Gastroesophageal sphincter (tissue), 4 donors: ENCODE data around the gene CSH2. TPM values are rescaled to one million over a fixed set of nuclear protein-coding genes. Genes with fewer than 3 reads are reported as not detected.

ENCODE experiments used
- ATAC-seq: fragments of 150-250 bp; one replicate; pipeline ENCODE4 v1.9.1; 2016; ENCODE audit warnings: mild to moderate bottlenecking, moderate library complexity
- H3K27ac ChIP-seq, 4 donors: fragments of 200-600 bp; sonication (generic) in 3 of 4; 1 replicate in 3 of 4; 2 replicates in 1 of 4; pipeline ENCODE4 v1.5.1; 2016 to 2019
- H3K27me3 ChIP-seq: fragments of 200-600 bp; sonication (generic); one replicate; pipeline ENCODE4 v1.5.1; 2019
- H3K36me3 ChIP-seq, 2 donors: fragments of 200-600 bp; sonication (generic); one replicate each; pipeline ENCODE4 v1.5.1; 2019; ENCODE audit warnings: control low read depth in 1 of 2
- H3K4me1 ChIP-seq, 3 donors: fragments of 200-600 bp; sonication (generic); 1 replicate in 2 of 3; 2 replicates in 1 of 3; pipeline ENCODE4 v1.5.1; 2016 to 2019; ENCODE audit warnings: control low read depth in 2 of 3
- H3K4me3 ChIP-seq, 2 donors: fragments of 200-600 bp; sonication (generic); one replicate each; pipeline ENCODE4 v1.5.1; 2019; ENCODE audit warnings: mild to moderate bottlenecking in 1 of 2, moderate library complexity in 1 of 2
- H3K9me3 ChIP-seq, 3 donors: fragments of 200-600 bp; sonication (generic); one replicate each; pipeline ENCODE4 v1.5.1; 2017 to 2019; ENCODE audit warnings: control low read depth in 2 of 3
- CTCF ChIP-seq, 4 experiments: fragments of 200-600 bp in 2 of 4; fragments of 450-650 bp in 2 of 4; sonication (generic) in 1 of 4; IDR thresholded peaks; one replicate each; pipeline ENCODE4 v1.5.1; 2017 to 2019; ENCODE audit warnings: antibody characterized with exemption in 4 of 4, mild to moderate bottlenecking in 2 of 4, moderate library complexity in 2 of 4
- EP300 ChIP-seq: sonication (generic); formaldehyde crosslinking; IDR thresholded peaks from one replicate; pipeline ENCODE4 v1.6.1; 2017; ENCODE audit warnings: antibody characterized with exemption, mild to moderate bottlenecking
- POLR2A ChIP-seq, 2 donors: fragments of 450-650 bp; IDR thresholded peaks; one replicate each; pipeline ENCODE4 v1.6.1; 2017; ENCODE audit warnings: antibody characterized with exemption in 2 of 2, mild to moderate bottlenecking in 2 of 2, moderate library complexity in 1 of 2
- POLR2AphosphoS5 ChIP-seq: sonication (generic); formaldehyde crosslinking; IDR thresholded peaks from one replicate; pipeline ENCODE4 v1.6.1; 2017; ENCODE audit warnings: antibody characterized with exemption
- WGBS, 2 donors: methylation state at CpG; one replicate each; pipeline ENCODE4 v1.1.5; 2018; ENCODE audit warnings: low coverage in 1 of 2; 5-methylcytosine and 5-hydroxymethylcytosine counted together
- small RNA-seq, 4 donors: library from RNA; depleted of rRNA; stranded (forward); fragments of <200 nt; gene quantifications; one replicate each; pipeline ENCODE3, GENCODE V24; 2016
- total RNA-seq, 4 donors: library from RNA; depleted of rRNA; stranded (reverse); fragments of >200 nt; gene quantifications; one replicate each; pipeline ENCODE4 v1.1.0, GENCODE V29; 2016

CSH2 gene
- total RNA-seq, 4 donors from 2014 or later = 0.23 TPM; not detected in 3

- H3K9me3 ChIP-seq = no peaks in the 10 kb centered on the region
- H3K27ac ChIP-seq = peak overlapping the region in 3 of 4 donors; percentile 17 to 89 (median 30)
- H3K4me3 ChIP-seq = no peak overlapping the region
- ATAC-seq = no peak
- H3K36me3 ChIP-seq = peaks cover 0 to 69% of the 10 kb centered on the region in 2 donors
- 94 to 97% methylated on average over 6 to 8 of the region's 9 CpGs for WGBS, 2 donors
- peaks cover 0 to 38% (median 20%) of the 10 kb centered on the region in 3 donors for H3K4me1 ChIP-seq
- TF ChIP-seq CTCF (IDR thresholded peaks at IDR 0.05) (no peak), POLR2A (IDR thresholded peaks at IDR 0.05) (no peak), EP300 (no peak), POLR2AphosphoS5 (no peak)
- no peaks in the 10 kb centered on the region for H3K27me3 ChIP-seq
Observed at GRCh38 chr17:63824362-63824761, 49.1 kb downstream of the CSH2 start.

GRCh38 chr17:63823659-63824331, 49.7 kb downstream of the CSH2 start:
- 89 to 100% methylated on average over 2 to 12 of the region's 13 CpGs for WGBS, 2 donors
- H3K4me3 ChIP-seq = no peak overlapping the region
- TF ChIP-seq POLR2A (IDR thresholded peaks at IDR 0.05) (no peak), CTCF (IDR thresholded peaks at IDR 0.05) (no peak), EP300 (no peak), POLR2AphosphoS5 (no peak)
- ATAC-seq = no peak
- H3K27me3 ChIP-seq = no peaks in the 10 kb centered on the region
- H3K4me1 ChIP-seq = peaks cover 0 to 32% (median 14%) of the 10 kb centered on the region in 3 donors
- no peaks in the 10 kb centered on the region for H3K9me3 ChIP-seq
- peaks cover 0 to 70% of the 10 kb centered on the region in 2 donors for H3K36me3 ChIP-seq
- H3K27ac ChIP-seq = peak overlapping the region in 2 of 4 donors; percentile 30 to 89

GRCh38 chr17:63822537-63822936, 50.9 kb downstream of the CSH2 start:
- Histone ChIP-seq H3K4me3 (no peak overlapping the region), H3K4me1 (peaks cover 0 to 22% (median 8%) of the 10 kb centered on the region in 3 donors), H3K27me3 (no peaks in the 10 kb centered on the region), H3K9me3 (no peaks in the 10 kb centered on the region), H3K36me3 (peaks cover 0 to 82% of the 10 kb centered on the region in 2 donors), H3K27ac (no peak overlapping the region)
- TF ChIP-seq POLR2A (IDR thresholded peaks at IDR 0.05) (no peak), POLR2AphosphoS5 (no peak), CTCF (IDR thresholded peaks at IDR 0.05) (no peak), EP300 (no peak)
- ATAC-seq = no peak

Small RNA genes lying within 50 kb of the gene (small RNA-seq; reads per million reads assigned to genes)
- gene AC040958.1 (0 reads per million in 4 donors), gene AC127029.1 (0 reads per million in 4 donors), gene GH1 (0 reads per million in 4 donors)

Other genes starting within 250 kb of the CSH2 start
- 10 to 100 TPM in 1 of 4 donors, 1 to 10 TPM in 3; 2.3 to 11.0 (median 6.7) TPM for gene LIMD2, start 173.6 kb downstream of the CSH2 start, total RNA-seq
- 10 to 100 TPM; 14.4 to 39.1 (median 23.3) TPM for gene STRADA, start 131.9 kb downstream of the CSH2 start, total RNA-seq
- gene CCDC47, start 100.1 kb downstream of the CSH2 start, total RNA-seq = 10 to 100 TPM; 53.1 to 62.0 (median 58.9) TPM
- 100 to 1,000 TPM in 2 of 4 donors, 10 to 100 TPM in 2; 66.6 to 126 (median 98.8) TPM for gene DDX42, start 99.5 kb downstream of the CSH2 start, total RNA-seq
- gene PSMC5, start 46.2 kb downstream of the CSH2 start, total RNA-seq = 100 to 1,000 TPM in 2 of 4 donors, 10 to 100 TPM in 2; 79.5 to 110 (median 95.7) TPM
- gene FTSJ3, start 46.0 kb downstream of the CSH2 start, total RNA-seq = 10 to 100 TPM; 36.3 to 53.2 (median 51.7) TPM
- 100 to 1,000 TPM; 103 to 160 (median 141) TPM for gene SMARCD2, start 31.0 kb downstream of the CSH2 start, total RNA-seq
- gene GH2, start 8.3 kb upstream of the CSH2 start, total RNA-seq = not detected
- not detected for gene CSH1, start 22.9 kb upstream of the CSH2 start, total RNA-seq
- not detected for gene CSHL1, start 37.6 kb upstream of the CSH2 start, total RNA-seq
- gene GH1, start 45.2 kb upstream of the CSH2 start, total RNA-seq = not detected
- 1 to 10 TPM in 3 of 4 donors, not detected in 1; 2.0 to 5.9 (median 3.3) TPM for gene CD79B, start 58.7 kb upstream of the CSH2 start, total RNA-seq
- gene SCN4A, start 99.2 kb upstream of the CSH2 start, total RNA-seq = under 1 TPM; 0.15 to 0.47 (median 0.35) TPM
- gene PRR29, start 124.7 kb upstream of the CSH2 start, total RNA-seq = 1 to 10 TPM in 1 of 4 donors, under 1 TPM in 2, not detected in 1; 0.23 to 1.1 (median 0.57) TPM
- gene ICAM2, start 147.0 kb upstream of the CSH2 start, total RNA-seq = 10 to 100 TPM in 3 of 4 donors, 1 to 10 TPM in 1; 7.2 to 71.1 (median 36.7) TPM